Caco-2 (cell line): ENCODE measurements around the gene PDZD2. TPM values are rescaled to one million over a fixed set of nuclear protein-coding genes. Genes with fewer than 3 reads are reported as not detected.

Experiments
- BruUV-seq: library from RNA; stranded (reverse); fragments of 400-500 nt; replicated peaks from 2 replicates; lab custom pipeline; 2021; lab: Mats Ljungman, UMichigan
- CTCF ChIA-PET: fragments of 300-600 bp; sonication (Branson Sonifier 250); formaldehyde crosslinking; loops from one replicate; lab custom pipeline; 2022; ENCODE audit warnings: antibody characterized with exemption; lab: Charles Lee
- POLR2A ChIA-PET: fragments of 300-600 bp; sonication (Branson Sonifier 250); formaldehyde crosslinking; loops from one replicate; lab custom pipeline; 2022; ENCODE audit warnings: antibody characterized with exemption; lab: Charles Lee
- DNase-seq, 2 experiments: peaks; one replicate each; pipeline versions ENCODE4 v3.0.0 to v3.0.0-alpha.2; 2020 to 2022
- H3K27me3 ChIP-seq: replicated peaks from 2 replicates; pipeline ENCODE4 v1.6.0; 2011; ENCODE audit warnings: low read length; ENCODE audit not compliant: control insufficient read depth, insufficient read depth
- H3K36me3 ChIP-seq: 2 replicates; pipeline ENCODE4 v1.5.1; 2011; ENCODE audit warnings: low read length; ENCODE audit not compliant: control insufficient read depth, insufficient read depth
- H3K4me1 ChIP-seq: fragments of 250-450 bp; sonication (Bioruptor Pico); 2 replicates; pipeline ENCODE4 v1.5.1; 2020; ENCODE audit warnings: mild to moderate bottlenecking
- H3K4me3 ChIP-seq: 2 replicates; pipeline ENCODE4 v1.5.1; 2011; ENCODE audit warnings: low read depth, mild to moderate bottlenecking, control low read depth, low read length
- H3K9me3 ChIP-seq: fragments of 250-450 bp; sonication (Bioruptor Pico); 2 replicates; pipeline ENCODE4 v1.5.1; 2020; ENCODE audit warnings: mild to moderate bottlenecking, moderate library complexity
- H3K27ac Mint-ChIP-seq: one replicate; pipeline ENCODE4 v1.8.0; 2022; ENCODE audit warnings: mixed read lengths; ENCODE audit not compliant: unreplicated experiment
- H3K27me3 Mint-ChIP-seq: one replicate; pipeline ENCODE4 v1.8.0; 2022; ENCODE audit warnings: mixed read lengths; ENCODE audit not compliant: insufficient read depth, unreplicated experiment
- H3K36me3 Mint-ChIP-seq: one replicate; pipeline ENCODE4 v1.8.0; 2022; ENCODE audit warnings: mild to moderate bottlenecking, mixed read lengths; ENCODE audit not compliant: insufficient read depth, unreplicated experiment
- H3K4me1 Mint-ChIP-seq: one replicate; pipeline ENCODE4 v1.8.0; 2022; ENCODE audit warnings: low read depth, mixed read lengths; ENCODE audit not compliant: unreplicated experiment
- H3K4me3 Mint-ChIP-seq: one replicate; pipeline ENCODE4 v1.8.0; 2022; ENCODE audit warnings: mild to moderate bottlenecking, moderate library complexity, mixed read lengths; ENCODE audit not compliant: unreplicated experiment
- H3K9me3 Mint-ChIP-seq: one replicate; pipeline ENCODE4 v1.8.0; 2022; ENCODE audit warnings: mixed read lengths; ENCODE audit not compliant: unreplicated experiment
- CTCF ChIP-seq, 2 experiments: fragments of 200-600 bp in 1 of 2; IDR thresholded peaks; 1 replicate in 1 of 2; 2 replicates in 1 of 2; pipeline versions ENCODE4 v1.5.1 to v1.8.0; 2011 to 2022; ENCODE audit warnings: antibody characterized with exemption in 1 of 2, control low read depth in 1 of 2, inconsistent platforms in 1 of 2, low read depth in 1 of 2, low read length in 1 of 2, mild to moderate bottlenecking in 1 of 2, moderate library complexity in 1 of 2; ENCODE audit not compliant: insufficient read depth in 1 of 2, severe bottlenecking in 1 of 2, unreplicated experiment in 1 of 2
- intact Hi-C: fragments of 100-400 bp; cut with micrococcal nuclease; formaldehyde crosslinking; loops from one replicate; pipeline ENCODE4 v1.10.0; 2022; ENCODE audit not compliant: unreplicated experiment
- total RNA-seq: library from RNA; stranded (reverse); gene quantifications from 2 replicates; pipeline ENCODE4 v1.2.3, GENCODE V29; 2022

The PDZD2 gene
- total RNA-seq, 1 experiment from 2014 or later: 0.16 TPM

GRCh38 chr5:31661257-31661656 is 22.3 kb downstream of the PDZD2 start:
- POLR2A ChIA-PET: no interaction called here
- H3K27ac Mint-ChIP-seq: no peak overlapping the region

GRCh38 chr5:31663519-31663918 is 24.6 kb downstream of the PDZD2 start:
- ChIA-PET POLR2A (no interaction called here), CTCF (no interaction called here)

More at GRCh38 chr5:31661257-31661656, 22.3 kb downstream of the PDZD2 start:
- intact Hi-C loops: no loop called here
- H3K36me3 ChIP-seq: no peaks in the 10 kb centered on the region
- BruUV-seq: no TSS peak
- CTCF ChIA-PET: interaction anchor here (0.5 kb wide), 1 partner anchor 98 kb away, joined by 13 read pairs; no protein-coding TSS in a partner anchor
- DNase-seq: no peak
- H3K9me3 Mint-ChIP-seq: no peaks in the 10 kb centered on the region
- H3K27me3 ChIP-seq: no peaks in the 10 kb centered on the region
- H3K4me1 ChIP-seq: no peaks in the 10 kb centered on the region
- no peaks in the 10 kb centered on the region for H3K9me3 ChIP-seq
- peaks cover 28% of the 10 kb centered on the region for H3K27me3 Mint-ChIP-seq
- H3K4me3 ChIP-seq: no peak overlapping the region
- no peak overlapping the region for H3K4me3 Mint-ChIP-seq
- no peak for TF ChIP-seq CTCF (IDR thresholded peaks at IDR 0.05; ENCODE audit: insufficient read depth in 1 of 2, low read depth in 1 of 2, low read length in 1 of 2, severe bottlenecking in 1 of 2, unreplicated experiment in 1 of 2)
- no peaks in the 10 kb centered on the region for H3K36me3 Mint-ChIP-seq
- H3K4me1 Mint-ChIP-seq: no peaks in the 10 kb centered on the region

GRCh38 chr5:31664566-31664965 is 25.6 kb downstream of the PDZD2 start:
- no peak overlapping the region for H3K4me3 Mint-ChIP-seq
- intact Hi-C loops: loop anchor here (1.0 to 2.0 kb wide), 2 partner anchors 84 to 145 kb away; no protein-coding TSS in a partner anchor
- no peak overlapping the region for H3K27ac Mint-ChIP-seq
- peak; percentile 50 to 62 for DNase-seq
- TF ChIP-seq CTCF (IDR thresholded peaks at IDR 0.05; ENCODE audit: insufficient read depth in 1 of 2, low read depth in 1 of 2, low read length in 1 of 2, severe bottlenecking in 1 of 2, unreplicated experiment in 1 of 2): peak in 1 of 2 experiments; percentile 41
- H3K36me3 Mint-ChIP-seq: no peaks in the 10 kb centered on the region
- ChIA-PET CTCF (interaction anchor here (0.6 to 0.7 kb wide), 2 partner anchors 161 to 412 kb away, joined by 3 to 4 read pairs; no protein-coding TSS in a partner anchor), POLR2A (no interaction called here)
- no peaks in the 10 kb centered on the region for H3K4me1 Mint-ChIP-seq
- H3K27me3 ChIP-seq: no peaks in the 10 kb centered on the region
- no peak overlapping the region for H3K4me3 ChIP-seq
- peaks cover 11% of the 10 kb centered on the region for H3K27me3 Mint-ChIP-seq
- H3K9me3 ChIP-seq: no peaks in the 10 kb centered on the region
- no peaks in the 10 kb centered on the region for H3K4me1 ChIP-seq
- BruUV-seq: no TSS peak
- H3K9me3 Mint-ChIP-seq: no peaks in the 10 kb centered on the region
- no peaks in the 10 kb centered on the region for H3K36me3 ChIP-seq

More at GRCh38 chr5:31663519-31663918, 24.6 kb downstream of the PDZD2 start:
- Histone ChIP-seq H3K27me3 (no peaks in the 10 kb centered on the region), H3K4me3 (no peak overlapping the region), H3K4me1 (no peaks in the 10 kb centered on the region), H3K9me3 (no peaks in the 10 kb centered on the region), H3K36me3 (no peaks in the 10 kb centered on the region)
- no TSS peak for BruUV-seq
- intact Hi-C loops: no loop called here
- Mint-ChIP-seq H3K27ac (no peak overlapping the region), H3K27me3 (peaks cover 18% of the 10 kb centered on the region), H3K36me3 (no peaks in the 10 kb centered on the region), H3K9me3 (no peaks in the 10 kb centered on the region), H3K4me3 (no peak overlapping the region), H3K4me1 (no peaks in the 10 kb centered on the region)
- no peak for DNase-seq
- TF ChIP-seq CTCF (IDR thresholded peaks at IDR 0.05; ENCODE audit: insufficient read depth in 1 of 2, low read depth in 1 of 2, low read length in 1 of 2, severe bottlenecking in 1 of 2, unreplicated experiment in 1 of 2): no peak
